ENCODE measurements around the gene SGPL1.

The SGPL1 gene

GRCh38 chr10:70780772-70781171 lies 35.0 kb upstream of the SGPL1 start:
- Histone ChIP-seq H3K23ac (ENCODE audit: low read depth, low read length, poor library complexity) (no peak overlapping the region), H3K18ac (ENCODE audit: low read length) (no peak overlapping the region), H3K36me3 (replicated peaks in 1 of 2; ENCODE audit: control insufficient read depth in 2 of 2, insufficient read depth in 2 of 2, low read length in 2 of 2) (no peaks in the 10 kb centered on the region), H3K4me1 (ENCODE audit: control insufficient read depth in 2 of 2, insufficient read depth in 1 of 2, low read depth in 1 of 2, low read length in 2 of 2) (peaks cover 0 to 7% of the 10 kb centered on the region in 2 donors), H3K9ac (ENCODE audit: low read depth, low read length, poor library complexity) (no peak overlapping the region), H3K4me3 (ENCODE audit: low read length in 2 of 2) (no peak overlapping the region), H2AK5ac (ENCODE audit: low read depth, low read length) (no peak overlapping the region), H3K27me3 (ENCODE audit: control insufficient read depth in 3 of 3, insufficient read depth in 3 of 3, low read depth in 1 of 3, low read length in 3 of 3) (peaks cover 0 to 52% (median 1%) of the 10 kb centered on the region in 3 experiments), H2AFZ (ENCODE audit: low read length) (no peak overlapping the region), H2BK120ac (ENCODE audit: low read depth, low read length) (no peak overlapping the region), H3K4ac (ENCODE audit: low read length) (no peak overlapping the region), H2BK15ac (ENCODE audit: low read length) (no peak overlapping the region), H3K9me3 (replicated peaks in 1 of 2; ENCODE audit: control insufficient read depth in 2 of 2, insufficient read depth in 1 of 2, low read depth in 1 of 2, low read length in 2 of 2) (no peaks in the 10 kb centered on the region), H2BK5ac (ENCODE audit: low read length) (no peak overlapping the region), H4K8ac (ENCODE audit: low read depth, low read length) (no peak overlapping the region), H4K91ac (ENCODE audit: low read depth, low read length, poor library complexity) (no peak overlapping the region), H3K14ac (ENCODE audit: low read length) (no peak overlapping the region), H3K27ac (replicated peaks; ENCODE audit: low read length) (no peak overlapping the region), H3K4me2 (ENCODE audit: insufficient read depth, low read length, poor library complexity, severe bottlenecking) (no peak overlapping the region), H3K79me1 (ENCODE audit: low read depth, low read length) (no peaks in the 10 kb centered on the region), H2BK12ac (ENCODE audit: low read length) (no peak overlapping the region)
- DNase-seq (ENCODE audit: low spot score): no peak
- WGBS, 2 donors (ENCODE audit: extremely low coverage in 2 of 2, insufficient read length in 2 of 2, insufficient replicate concordance in 1 of 2): no CpG with 5 or more reads among the region's 4 CpGs

DNA sequence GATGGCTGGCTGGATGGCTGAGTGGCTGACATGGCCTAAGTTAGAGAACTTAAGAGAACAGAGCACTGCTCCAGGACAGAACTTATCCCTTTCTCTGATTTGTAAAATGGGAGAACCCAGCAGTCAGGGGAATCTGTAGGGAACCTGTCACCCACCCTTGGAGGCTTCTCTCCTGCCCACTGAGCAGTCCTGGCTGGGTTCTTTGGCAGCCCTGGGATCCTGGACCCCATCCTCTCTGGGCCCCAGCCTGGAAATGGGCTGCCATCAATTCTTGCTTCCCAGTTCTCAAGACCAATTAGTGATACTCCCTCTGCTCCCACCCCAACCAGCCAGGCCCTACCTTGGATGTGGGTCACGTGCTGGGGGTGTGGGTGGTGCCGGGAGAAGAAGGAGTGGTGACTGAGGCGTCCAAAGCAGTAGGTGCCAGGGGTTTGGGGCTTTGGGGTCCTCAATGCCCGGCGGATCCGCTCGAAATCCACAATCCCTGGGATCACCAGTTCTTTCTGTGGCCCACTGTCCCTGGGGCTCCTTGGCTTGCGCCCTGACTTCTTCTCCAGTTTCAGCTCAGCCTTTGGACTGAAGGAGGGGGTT lies 34.2 kb upstream of the SGPL1 start:
- no peak overlapping the region for H4K8ac ChIP-seq (ENCODE audit: low read depth, low read length)
- no peak overlapping the region for H3K14ac ChIP-seq (ENCODE audit: low read length)
- no peak for DNase-seq (ENCODE audit: low spot score)
- peak overlapping the region; percentile 64 for H2BK120ac ChIP-seq (ENCODE audit: low read depth, low read length)
- WGBS, 2 donors (ENCODE audit: extremely low coverage in 2 of 2, insufficient read length in 2 of 2, insufficient replicate concordance in 1 of 2): no CpG with 5 or more reads among the region's 8 CpGs
- peak overlapping the region; percentile 41 for H2BK15ac ChIP-seq (ENCODE audit: low read length)
- H2AFZ ChIP-seq (ENCODE audit: low read length): no peak overlapping the region
- no peaks in the 10 kb centered on the region for H3K79me1 ChIP-seq (ENCODE audit: low read depth, low read length)
- no peak overlapping the region for H2AK5ac ChIP-seq (ENCODE audit: low read depth, low read length)
- peaks cover 0 to 7% of the 10 kb centered on the region in 2 donors for H3K4me1 ChIP-seq (ENCODE audit: control insufficient read depth in 2 of 2, insufficient read depth in 1 of 2, low read depth in 1 of 2, low read length in 2 of 2)
- H3K18ac ChIP-seq (ENCODE audit: low read length): peak overlapping the region; percentile 13
- H2BK12ac ChIP-seq (ENCODE audit: low read length): no peak overlapping the region
- no peak overlapping the region for H3K4me2 ChIP-seq (ENCODE audit: insufficient read depth, low read length, poor library complexity, severe bottlenecking)
- H3K9ac ChIP-seq (ENCODE audit: low read depth, low read length, poor library complexity): no peak overlapping the region
- H3K4ac ChIP-seq (ENCODE audit: low read length): no peak overlapping the region
- no peaks in the 10 kb centered on the region for H3K9me3 ChIP-seq (replicated peaks in 1 of 2; ENCODE audit: control insufficient read depth in 2 of 2, insufficient read depth in 1 of 2, low read depth in 1 of 2, low read length in 2 of 2)
- H3K27ac ChIP-seq (replicated peaks; ENCODE audit: low read length): no peak overlapping the region
- H3K23ac ChIP-seq (ENCODE audit: low read depth, low read length, poor library complexity): no peak overlapping the region
- H3K27me3 ChIP-seq (ENCODE audit: control insufficient read depth in 3 of 3, insufficient read depth in 3 of 3, low read depth in 1 of 3, low read length in 3 of 3): peaks cover 0 to 53% (median 0%) of the 10 kb centered on the region in 3 experiments
- no peaks in the 10 kb centered on the region for H3K36me3 ChIP-seq (replicated peaks in 1 of 2; ENCODE audit: control insufficient read depth in 2 of 2, insufficient read depth in 2 of 2, low read length in 2 of 2)
- no peak overlapping the region for H3K4me3 ChIP-seq (ENCODE audit: low read length in 2 of 2)
- no peak overlapping the region for H2BK5ac ChIP-seq (ENCODE audit: low read length)
- no peak overlapping the region for H4K91ac ChIP-seq (ENCODE audit: low read depth, low read length, poor library complexity)

DNA sequence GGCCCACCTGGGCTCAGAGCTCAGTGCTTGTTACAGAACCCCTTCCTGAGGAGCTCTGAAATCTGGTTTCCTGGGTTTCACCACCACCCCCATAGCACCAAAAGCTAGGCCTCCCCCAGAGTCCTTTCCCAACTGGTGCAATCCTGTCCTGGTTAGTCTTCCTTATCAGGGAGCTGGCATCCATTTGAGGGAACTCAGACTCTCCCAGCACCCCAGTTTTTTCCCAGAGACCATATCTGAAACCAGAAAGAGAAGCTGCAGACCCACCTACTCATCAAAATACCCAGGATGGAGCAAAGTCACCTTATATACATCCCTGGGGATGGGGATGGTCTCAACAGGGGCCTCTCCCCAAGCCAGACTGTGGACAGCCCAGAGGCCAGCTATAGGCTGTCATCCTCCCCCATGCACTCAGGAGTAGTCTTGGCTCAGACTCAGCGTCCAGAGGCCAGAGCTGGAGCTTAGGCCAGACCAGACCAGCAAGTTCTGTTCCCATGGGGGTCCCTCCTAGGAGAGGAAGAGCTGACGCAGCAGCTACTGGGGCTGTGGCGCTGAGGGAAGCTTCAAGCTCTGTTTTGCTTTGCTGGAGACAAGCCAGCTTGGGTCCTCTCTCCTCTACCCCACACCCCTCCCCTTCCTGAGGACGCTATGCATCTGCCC lies 33.5 kb upstream of the SGPL1 start:
- Histone ChIP-seq H3K23ac (ENCODE audit: low read depth, low read length, poor library complexity) (no peak overlapping the region), H2AK5ac (ENCODE audit: low read depth, low read length) (no peak overlapping the region), H4K91ac (ENCODE audit: low read depth, low read length, poor library complexity) (no peak overlapping the region), H3K79me1 (ENCODE audit: low read depth, low read length) (no peaks in the 10 kb centered on the region), H3K4me1 (ENCODE audit: control insufficient read depth in 2 of 2, insufficient read depth in 1 of 2, low read depth in 1 of 2, low read length in 2 of 2) (peaks cover 0 to 7% of the 10 kb centered on the region in 2 donors), H3K27ac (replicated peaks; ENCODE audit: low read length) (no peak overlapping the region), H2AFZ (ENCODE audit: low read length) (no peak overlapping the region), H3K4me3 (ENCODE audit: low read length in 2 of 2) (no peak overlapping the region), H3K18ac (ENCODE audit: low read length) (peak overlapping the region; percentile 67), H3K4ac (ENCODE audit: low read length) (no peak overlapping the region), H3K27me3 (ENCODE audit: control insufficient read depth in 3 of 3, insufficient read depth in 3 of 3, low read depth in 1 of 3, low read length in 3 of 3) (peaks cover 0 to 56% (median 0%) of the 10 kb centered on the region in 3 experiments), H2BK120ac (ENCODE audit: low read depth, low read length) (peak overlapping the region; percentile 64), H3K36me3 (replicated peaks in 1 of 2; ENCODE audit: control insufficient read depth in 2 of 2, insufficient read depth in 2 of 2, low read length in 2 of 2) (no peaks in the 10 kb centered on the region), H3K9ac (ENCODE audit: low read depth, low read length, poor library complexity) (no peak overlapping the region), H3K9me3 (replicated peaks in 1 of 2; ENCODE audit: control insufficient read depth in 2 of 2, insufficient read depth in 1 of 2, low read depth in 1 of 2, low read length in 2 of 2) (no peaks in the 10 kb centered on the region), H3K14ac (ENCODE audit: low read length) (peak overlapping the region; percentile 31), H2BK15ac (ENCODE audit: low read length) (no peak overlapping the region), H2BK12ac (ENCODE audit: low read length) (no peak overlapping the region), H2BK5ac (ENCODE audit: low read length) (peak overlapping the region; percentile 26), H3K4me2 (ENCODE audit: insufficient read depth, low read length, poor library complexity, severe bottlenecking) (no peak overlapping the region), H4K8ac (ENCODE audit: low read depth, low read length) (no peak overlapping the region)
- no peak for DNase-seq (ENCODE audit: low spot score)
- WGBS, 2 donors (ENCODE audit: extremely low coverage in 2 of 2, insufficient read length in 2 of 2, insufficient replicate concordance in 1 of 2): no CpG with 5 or more reads among the region's 4 CpGs

GRCh38 chr10:70782746-70783680 lies 32.7 kb upstream of the SGPL1 start:
- H4K8ac ChIP-seq (ENCODE audit: low read depth, low read length): no peak overlapping the region
- H2BK15ac ChIP-seq (ENCODE audit: low read length): no peak overlapping the region
- no peak overlapping the region for H3K9ac ChIP-seq (ENCODE audit: low read depth, low read length, poor library complexity)
- peak overlapping the region; percentile 49 for H3K18ac ChIP-seq (ENCODE audit: low read length)
- H3K9me3 ChIP-seq (replicated peaks in 1 of 2; ENCODE audit: control insufficient read depth in 2 of 2, insufficient read depth in 1 of 2, low read depth in 1 of 2, low read length in 2 of 2): no peaks in the 10 kb centered on the region
- H3K4me2 ChIP-seq (ENCODE audit: insufficient read depth, low read length, poor library complexity, severe bottlenecking): no peak overlapping the region
- no peak overlapping the region for H3K27ac ChIP-seq (replicated peaks; ENCODE audit: low read length)
- H4K91ac ChIP-seq (ENCODE audit: low read depth, low read length, poor library complexity): no peak overlapping the region
- H2AFZ ChIP-seq (ENCODE audit: low read length): no peak overlapping the region
- no peaks in the 10 kb centered on the region for H3K36me3 ChIP-seq (replicated peaks in 1 of 2; ENCODE audit: control insufficient read depth in 2 of 2, insufficient read depth in 2 of 2, low read length in 2 of 2)
- H2BK120ac ChIP-seq (ENCODE audit: low read depth, low read length): no peak overlapping the region
- H3K14ac ChIP-seq (ENCODE audit: low read length): peak overlapping the region; percentile 31
- no peak overlapping the region for H2BK12ac ChIP-seq (ENCODE audit: low read length)
- DNase-seq (ENCODE audit: low spot score): no peak
- no peak overlapping the region for H3K4ac ChIP-seq (ENCODE audit: low read length)
- H3K23ac ChIP-seq (ENCODE audit: low read depth, low read length, poor library complexity): no peak overlapping the region
- H3K79me1 ChIP-seq (ENCODE audit: low read depth, low read length): no peaks in the 10 kb centered on the region
- H2BK5ac ChIP-seq (ENCODE audit: low read length): peak overlapping the region; percentile 26
- H2AK5ac ChIP-seq (ENCODE audit: low read depth, low read length): no peak overlapping the region
- WGBS, 2 donors (ENCODE audit: extremely low coverage in 2 of 2, insufficient read length in 2 of 2, insufficient replicate concordance in 1 of 2): no CpG with 5 or more reads among the region's 11 CpGs
- peaks cover 0 to 54% (median 0%) of the 10 kb centered on the region in 3 experiments for H3K27me3 ChIP-seq (ENCODE audit: control insufficient read depth in 3 of 3, insufficient read depth in 3 of 3, low read depth in 1 of 3, low read length in 3 of 3)
- peaks cover 0 to 6% of the 10 kb centered on the region in 2 donors for H3K4me1 ChIP-seq (ENCODE audit: control insufficient read depth in 2 of 2, insufficient read depth in 1 of 2, low read depth in 1 of 2, low read length in 2 of 2)
- no peak overlapping the region for H3K4me3 ChIP-seq (ENCODE audit: low read length in 2 of 2)
